ENCODE measurements around the gene CPE.
"Not testable (repeated sequence)": the region's sequence is repeated elsewhere in the genome, so short reads cannot be mapped to it uniquely, and the experiment has no call there.

Gene CPE

DNA sequence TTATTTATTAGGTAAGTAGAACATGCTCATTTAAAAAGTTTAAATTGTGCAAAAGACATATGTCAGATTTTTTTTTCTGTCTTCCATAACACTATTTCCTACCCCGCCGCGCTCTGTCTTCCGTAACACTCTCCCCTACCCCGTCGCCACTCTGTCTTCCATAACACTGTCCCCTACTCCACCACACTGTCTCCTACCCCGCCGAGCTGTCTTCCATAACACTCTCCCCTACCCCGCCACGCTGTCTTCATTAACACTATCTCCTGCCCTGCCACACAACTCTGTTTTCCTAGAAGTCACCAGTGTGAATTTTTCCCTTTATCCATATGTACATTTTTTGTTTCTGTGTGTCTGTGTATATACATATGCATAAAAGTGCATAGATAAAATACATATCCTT is 47.0 kb upstream of the CPE start:
- Histone ChIP-seq H3K27me3 (ENCODE audit: insufficient read depth, poor library complexity, severe bottlenecking) (no peaks in the 10 kb centered on the region), H3K27ac (replicated peaks) (no peak overlapping the region), H3K4me3 (replicated peaks; ENCODE audit: insufficient read depth, low read length) (peak overlapping the region; percentile 13; the same call in 1 of the 2 replicates)
- TF ChIP-seq SPI1 (IDR thresholded peaks at IDR 0.05; ENCODE audit: borderline replicate concordance, low read depth) (no peak), POLR2AphosphoS5 (IDR thresholded peaks at IDR 0.05; ENCODE audit: low read depth) (no peak)
- DNase-seq (ENCODE audit: low read depth in 1 of 2, low spot score in 1 of 2) = no peak

DNA sequence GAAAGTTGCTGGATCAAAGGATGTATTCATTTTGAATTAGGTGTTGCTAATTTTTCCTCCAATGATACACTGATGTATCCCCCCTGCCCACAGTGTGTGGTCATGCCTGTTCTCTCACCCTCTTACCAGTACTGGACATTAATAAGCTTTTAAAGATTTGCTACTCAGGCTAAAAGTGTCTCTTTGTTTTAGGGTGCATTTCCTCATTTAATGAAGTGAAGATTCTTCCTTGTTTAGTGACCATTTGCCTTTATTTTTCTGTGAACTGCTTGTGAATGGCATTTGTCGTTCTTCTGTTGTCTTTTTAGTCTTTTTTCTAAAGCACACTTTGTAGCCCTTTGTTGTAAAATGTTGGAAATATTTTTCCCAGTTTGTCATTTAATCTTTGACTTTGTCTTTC is 46.3 kb upstream of the CPE start:
- Histone ChIP-seq H3K27ac (replicated peaks) (no peak overlapping the region), H3K27me3 (ENCODE audit: insufficient read depth, poor library complexity, severe bottlenecking) (no peaks in the 10 kb centered on the region), H3K4me3 (replicated peaks; ENCODE audit: insufficient read depth, low read length) (peak overlapping the region; percentile 13; the same call in 1 of the 2 replicates)
- no peak for TF ChIP-seq POLR2AphosphoS5 (IDR thresholded peaks at IDR 0.05; ENCODE audit: low read depth)
- TF ChIP-seq, protein P1, sequence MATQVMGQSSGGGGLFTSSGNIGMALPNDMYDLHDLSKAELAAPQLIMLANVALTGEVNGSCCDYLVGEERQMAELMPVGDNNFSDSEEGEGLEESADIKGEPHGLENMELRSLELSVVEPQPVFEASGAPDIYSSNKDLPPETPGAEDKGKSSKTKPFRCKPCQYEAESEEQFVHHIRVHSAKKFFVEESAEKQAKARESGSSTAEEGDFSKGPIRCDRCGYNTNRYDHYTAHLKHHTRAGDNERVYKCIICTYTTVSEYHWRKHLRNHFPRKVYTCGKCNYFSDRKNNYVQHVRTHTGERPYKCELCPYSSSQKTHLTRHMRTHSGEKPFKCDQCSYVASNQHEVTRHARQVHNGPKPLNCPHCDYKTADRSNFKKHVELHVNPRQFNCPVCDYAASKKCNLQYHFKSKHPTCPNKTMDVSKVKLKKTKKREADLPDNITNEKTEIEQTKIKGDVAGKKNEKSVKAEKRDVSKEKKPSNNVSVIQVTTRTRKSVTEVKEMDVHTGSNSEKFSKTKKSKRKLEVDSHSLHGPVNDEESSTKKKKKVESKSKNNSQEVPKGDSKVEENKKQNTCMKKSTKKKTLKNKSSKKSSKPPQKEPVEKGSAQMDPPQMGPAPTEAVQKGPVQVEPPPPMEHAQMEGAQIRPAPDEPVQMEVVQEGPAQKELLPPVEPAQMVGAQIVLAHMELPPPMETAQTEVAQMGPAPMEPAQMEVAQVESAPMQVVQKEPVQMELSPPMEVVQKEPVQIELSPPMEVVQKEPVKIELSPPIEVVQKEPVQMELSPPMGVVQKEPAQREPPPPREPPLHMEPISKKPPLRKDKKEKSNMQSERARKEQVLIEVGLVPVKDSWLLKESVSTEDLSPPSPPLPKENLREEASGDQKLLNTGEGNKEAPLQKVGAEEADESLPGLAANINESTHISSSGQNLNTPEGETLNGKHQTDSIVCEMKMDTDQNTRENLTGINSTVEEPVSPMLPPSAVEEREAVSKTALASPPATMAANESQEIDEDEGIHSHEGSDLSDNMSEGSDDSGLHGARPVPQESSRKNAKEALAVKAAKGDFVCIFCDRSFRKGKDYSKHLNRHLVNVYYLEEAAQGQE (IDR thresholded peaks at IDR 0.05; ENCODE audit: insufficient replicate concordance, low read depth) = no peak
- TF ChIP-seq GABPA (IDR thresholded peaks at IDR 0.05; ENCODE audit: low read depth) = no peak
- TF ChIP-seq, protein P2, sequence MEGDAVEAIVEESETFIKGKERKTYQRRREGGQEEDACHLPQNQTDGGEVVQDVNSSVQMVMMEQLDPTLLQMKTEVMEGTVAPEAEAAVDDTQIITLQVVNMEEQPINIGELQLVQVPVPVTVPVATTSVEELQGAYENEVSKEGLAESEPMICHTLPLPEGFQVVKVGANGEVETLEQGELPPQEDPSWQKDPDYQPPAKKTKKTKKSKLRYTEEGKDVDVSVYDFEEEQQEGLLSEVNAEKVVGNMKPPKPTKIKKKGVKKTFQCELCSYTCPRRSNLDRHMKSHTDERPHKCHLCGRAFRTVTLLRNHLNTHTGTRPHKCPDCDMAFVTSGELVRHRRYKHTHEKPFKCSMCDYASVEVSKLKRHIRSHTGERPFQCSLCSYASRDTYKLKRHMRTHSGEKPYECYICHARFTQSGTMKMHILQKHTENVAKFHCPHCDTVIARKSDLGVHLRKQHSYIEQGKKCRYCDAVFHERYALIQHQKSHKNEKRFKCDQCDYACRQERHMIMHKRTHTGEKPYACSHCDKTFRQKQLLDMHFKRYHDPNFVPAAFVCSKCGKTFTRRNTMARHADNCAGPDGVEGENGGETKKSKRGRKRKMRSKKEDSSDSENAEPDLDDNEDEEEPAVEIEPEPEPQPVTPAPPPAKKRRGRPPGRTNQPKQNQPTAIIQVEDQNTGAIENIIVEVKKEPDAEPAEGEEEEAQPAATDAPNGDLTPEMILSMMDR (IDR thresholded peaks at IDR 0.05; ENCODE audit: insufficient read depth, low read length) = no peak
- peak; percentile 71 for TF ChIP-seq SPI1 (IDR thresholded peaks at IDR 0.05; ENCODE audit: borderline replicate concordance, low read depth)
- DNase-seq (ENCODE audit: low read depth in 1 of 2, low spot score in 1 of 2) = no peak

DNA sequence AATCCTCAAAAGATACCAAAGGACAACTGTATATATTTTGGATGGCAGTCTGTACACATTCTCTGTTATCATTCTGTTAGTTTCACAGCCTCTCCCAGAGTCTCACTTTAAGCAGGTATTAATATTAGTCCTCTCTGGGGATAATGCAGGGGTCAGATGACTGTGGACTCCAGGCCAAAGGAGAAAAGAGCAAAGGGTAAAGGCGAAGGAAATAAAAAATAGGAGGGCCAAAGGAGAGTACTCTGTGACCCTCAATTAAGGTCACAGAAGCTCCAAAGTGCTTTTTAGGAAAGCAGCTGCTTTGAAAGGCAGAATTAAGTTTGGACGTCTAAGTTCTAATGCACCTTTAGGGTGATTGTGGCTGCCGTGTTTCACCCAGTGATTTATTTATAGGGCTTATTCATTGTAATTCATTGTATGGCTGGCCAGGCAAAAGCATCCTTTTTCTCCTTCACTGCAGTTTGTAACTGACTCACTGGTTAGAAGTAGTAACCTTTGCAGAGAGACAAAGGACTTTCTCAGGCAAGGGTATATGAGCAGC is 43.6 kb upstream of the CPE start:
- Histone ChIP-seq H3K27me3 (ENCODE audit: insufficient read depth, poor library complexity, severe bottlenecking) (no peaks in the 10 kb centered on the region), H3K4me3 (replicated peaks; ENCODE audit: insufficient read depth, low read length) (no peak overlapping the region), H3K27ac (replicated peaks) (no peak overlapping the region)
- TF ChIP-seq POLR2AphosphoS5 (IDR thresholded peaks at IDR 0.05; ENCODE audit: low read depth) (no peak), GABPA (IDR thresholded peaks at IDR 0.05; ENCODE audit: low read depth) (no peak), SPI1 (IDR thresholded peaks at IDR 0.05; ENCODE audit: borderline replicate concordance, low read depth) (no peak)
- TF ChIP-seq, protein P2 (IDR thresholded peaks at IDR 0.05; ENCODE audit: insufficient read depth, low read length) = no peak
- TF ChIP-seq, protein P1 (IDR thresholded peaks at IDR 0.05; ENCODE audit: insufficient replicate concordance, low read depth) = no peak
- no peak for DNase-seq (ENCODE audit: low read depth in 1 of 2, low spot score in 1 of 2)

DNA sequence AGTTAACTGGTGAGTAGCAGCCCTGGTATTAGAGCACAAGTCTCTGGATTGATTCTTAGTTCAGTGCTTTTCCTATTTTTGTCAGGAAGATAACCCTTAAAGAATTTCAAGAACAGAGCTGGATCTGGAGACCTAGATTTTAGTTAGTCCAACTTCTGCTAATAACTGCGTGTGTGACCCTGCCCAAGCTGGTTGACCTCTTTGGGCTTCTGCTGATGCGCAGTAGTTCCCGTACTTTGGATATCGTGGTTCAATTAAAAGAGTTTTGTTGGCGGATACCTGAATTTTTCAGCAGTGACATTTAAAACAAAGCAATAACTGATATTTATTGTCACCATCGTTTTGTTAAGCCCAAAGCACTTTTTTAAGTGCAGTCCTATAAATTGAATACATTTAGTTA is 42.1 kb upstream of the CPE start:
- Histone ChIP-seq H3K27me3 (ENCODE audit: insufficient read depth, poor library complexity, severe bottlenecking) (no peaks in the 10 kb centered on the region), H3K27ac (replicated peaks) (no peak overlapping the region), H3K4me3 (replicated peaks; ENCODE audit: insufficient read depth, low read length) (no peak overlapping the region)
- DNase-seq (ENCODE audit: low read depth in 1 of 2, low spot score in 1 of 2) = no peak
- TF ChIP-seq GABPA (IDR thresholded peaks at IDR 0.05; ENCODE audit: low read depth) = no peak
- TF ChIP-seq, protein P2 (IDR thresholded peaks at IDR 0.05; ENCODE audit: insufficient read depth, low read length) = no peak
- TF ChIP-seq SPI1 (IDR thresholded peaks at IDR 0.05; ENCODE audit: borderline replicate concordance, low read depth) = no peak
- TF ChIP-seq POLR2AphosphoS5 (IDR thresholded peaks at IDR 0.05; ENCODE audit: low read depth) = no peak
- TF ChIP-seq, protein P1 (IDR thresholded peaks at IDR 0.05; ENCODE audit: insufficient replicate concordance, low read depth) = no peak

DNA sequence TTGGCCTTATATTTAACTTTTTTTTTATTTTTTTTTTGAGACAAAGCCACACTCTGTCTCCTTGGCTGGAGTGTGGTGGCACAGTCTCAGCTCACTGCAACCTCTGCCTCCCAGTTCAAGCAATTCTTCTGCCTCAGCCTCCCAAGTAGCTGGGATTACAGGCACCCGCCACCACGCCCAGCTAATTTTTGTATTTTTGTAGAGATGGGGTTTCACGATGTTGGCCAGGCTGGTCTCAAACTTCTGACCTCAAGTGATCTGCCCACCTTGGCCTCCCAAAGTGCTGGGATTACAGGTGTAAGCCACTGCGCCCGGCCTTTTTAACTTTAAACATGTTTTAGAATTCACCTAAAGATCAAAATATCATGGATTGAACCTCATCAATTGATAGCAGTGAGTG is 36.5 kb upstream of the CPE start:
- H3K27ac ChIP-seq (replicated peaks); DNase-seq (ENCODE audit: low read depth in 1 of 2, low spot score in 1 of 2); H3K27me3 ChIP-seq (ENCODE audit: insufficient read depth, poor library complexity, severe bottlenecking); H3K4me3 ChIP-seq (replicated peaks; ENCODE audit: insufficient read depth, low read length): not testable (repeated sequence)

Measured in HL-60 (cell line).